Measurements from ENCODE around the gene MSRB3.

Gene MSRB3

DNA sequence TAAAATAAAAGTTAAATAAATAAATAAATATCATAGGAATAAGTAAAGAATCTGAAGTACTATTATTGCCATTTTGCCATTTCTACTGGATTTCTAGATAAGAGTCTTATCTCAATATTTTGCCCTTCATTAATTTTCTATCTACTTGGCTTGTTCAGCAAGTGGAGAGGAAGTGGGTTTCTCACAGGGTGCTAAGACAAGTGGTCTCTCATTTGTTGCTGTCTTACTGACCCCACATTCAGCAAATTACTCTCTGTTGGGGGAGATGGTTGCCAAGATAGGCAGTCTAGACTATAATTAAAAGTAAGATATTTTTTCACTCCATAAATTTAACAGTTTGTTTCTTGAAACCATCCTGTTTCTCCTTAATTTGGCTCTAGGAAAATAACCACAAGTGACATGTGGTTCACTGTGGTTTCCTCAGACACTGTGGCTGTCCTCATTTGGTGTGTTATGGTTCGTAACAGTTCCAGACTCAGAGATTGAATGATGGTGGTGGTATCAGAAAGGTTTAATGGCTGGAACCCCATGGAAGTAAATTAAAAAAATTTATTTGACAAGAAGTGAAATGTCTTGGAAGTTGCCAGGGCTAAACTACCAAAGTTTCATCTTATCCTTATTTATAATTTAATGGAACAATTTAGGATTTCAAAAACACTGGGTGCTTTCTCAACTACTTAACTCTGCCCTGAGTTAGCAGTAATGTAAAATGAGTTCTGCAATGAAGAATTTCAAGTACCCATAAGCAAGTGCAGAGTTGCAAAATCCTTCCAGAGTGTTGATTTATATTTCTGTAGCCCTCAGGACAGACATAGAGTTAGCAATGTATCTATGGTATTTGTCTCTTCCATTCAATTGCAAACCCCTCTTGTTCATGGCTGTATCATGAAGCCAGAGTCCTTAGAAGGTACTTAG lies 214.8 kb downstream of the MSRB3 start:
- H3K9ac ChIP-seq, result no peak overlapping the region
- H3K4me2 ChIP-seq, result no peak overlapping the region
- no peak overlapping the region for H2AFZ ChIP-seq (ENCODE audit: low read depth)
- TF ChIP-seq, protein P1, sequence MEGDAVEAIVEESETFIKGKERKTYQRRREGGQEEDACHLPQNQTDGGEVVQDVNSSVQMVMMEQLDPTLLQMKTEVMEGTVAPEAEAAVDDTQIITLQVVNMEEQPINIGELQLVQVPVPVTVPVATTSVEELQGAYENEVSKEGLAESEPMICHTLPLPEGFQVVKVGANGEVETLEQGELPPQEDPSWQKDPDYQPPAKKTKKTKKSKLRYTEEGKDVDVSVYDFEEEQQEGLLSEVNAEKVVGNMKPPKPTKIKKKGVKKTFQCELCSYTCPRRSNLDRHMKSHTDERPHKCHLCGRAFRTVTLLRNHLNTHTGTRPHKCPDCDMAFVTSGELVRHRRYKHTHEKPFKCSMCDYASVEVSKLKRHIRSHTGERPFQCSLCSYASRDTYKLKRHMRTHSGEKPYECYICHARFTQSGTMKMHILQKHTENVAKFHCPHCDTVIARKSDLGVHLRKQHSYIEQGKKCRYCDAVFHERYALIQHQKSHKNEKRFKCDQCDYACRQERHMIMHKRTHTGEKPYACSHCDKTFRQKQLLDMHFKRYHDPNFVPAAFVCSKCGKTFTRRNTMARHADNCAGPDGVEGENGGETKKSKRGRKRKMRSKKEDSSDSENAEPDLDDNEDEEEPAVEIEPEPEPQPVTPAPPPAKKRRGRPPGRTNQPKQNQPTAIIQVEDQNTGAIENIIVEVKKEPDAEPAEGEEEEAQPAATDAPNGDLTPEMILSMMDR (conservative IDR thresholded peaks at IDR 0.05; ENCODE audit: low read depth, low read length), result no peak
- no peaks in the 10 kb centered on the region for H3K27me3 ChIP-seq (ENCODE audit: insufficient read depth, low read depth)
- H3K4me3 ChIP-seq (IDR thresholded peaks at IDR 0.05; ENCODE audit: insufficient read depth, low read depth, low read length), result no peak overlapping the region
- no peak overlapping the region for H3K27ac ChIP-seq
- H3K36me3 ChIP-seq (ENCODE audit: insufficient read depth), result no peaks in the 10 kb centered on the region
- no peaks in the 10 kb centered on the region for H4K20me1 ChIP-seq (ENCODE audit: insufficient read depth)
- peaks cover 8% of the 10 kb centered on the region for H3K4me1 ChIP-seq (ENCODE audit: low read depth, poor library complexity, severe bottlenecking)
- H3K79me2 ChIP-seq (ENCODE audit: insufficient read depth, low read depth), result no peaks in the 10 kb centered on the region

DNA sequence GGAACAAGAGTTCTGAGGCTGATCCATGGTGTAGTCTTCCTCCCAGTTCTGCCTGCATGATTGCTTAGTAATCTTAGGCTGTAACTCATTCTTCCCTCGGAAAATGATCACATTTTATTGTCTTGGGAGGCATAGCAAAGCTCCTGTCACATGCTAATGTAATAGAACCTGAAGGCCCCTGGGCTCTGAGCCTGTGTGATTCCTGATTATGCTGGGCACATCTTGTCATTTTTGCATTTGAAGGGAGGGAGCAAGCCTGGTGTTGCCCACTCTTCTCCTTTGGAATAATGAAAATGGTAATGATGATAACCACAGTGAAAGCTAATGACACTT lies 215.4 kb downstream of the MSRB3 start:
- H3K79me2 ChIP-seq (ENCODE audit: insufficient read depth, low read depth), result no peaks in the 10 kb centered on the region
- no peaks in the 10 kb centered on the region for H3K36me3 ChIP-seq (ENCODE audit: insufficient read depth)
- H3K9ac ChIP-seq, result no peak overlapping the region
- no peak overlapping the region for H2AFZ ChIP-seq (ENCODE audit: low read depth)
- no peaks in the 10 kb centered on the region for H4K20me1 ChIP-seq (ENCODE audit: insufficient read depth)
- no peak overlapping the region for H3K27ac ChIP-seq
- no peaks in the 10 kb centered on the region for H3K27me3 ChIP-seq (ENCODE audit: insufficient read depth, low read depth)
- H3K4me3 ChIP-seq (IDR thresholded peaks at IDR 0.05; ENCODE audit: insufficient read depth, low read depth, low read length), result no peak overlapping the region
- H3K4me1 ChIP-seq (ENCODE audit: low read depth, poor library complexity, severe bottlenecking), result peaks cover 8% of the 10 kb centered on the region
- TF ChIP-seq, protein P1 (conservative IDR thresholded peaks at IDR 0.05; ENCODE audit: low read depth, low read length), result no peak
- H3K4me2 ChIP-seq, result no peak overlapping the region

DNA sequence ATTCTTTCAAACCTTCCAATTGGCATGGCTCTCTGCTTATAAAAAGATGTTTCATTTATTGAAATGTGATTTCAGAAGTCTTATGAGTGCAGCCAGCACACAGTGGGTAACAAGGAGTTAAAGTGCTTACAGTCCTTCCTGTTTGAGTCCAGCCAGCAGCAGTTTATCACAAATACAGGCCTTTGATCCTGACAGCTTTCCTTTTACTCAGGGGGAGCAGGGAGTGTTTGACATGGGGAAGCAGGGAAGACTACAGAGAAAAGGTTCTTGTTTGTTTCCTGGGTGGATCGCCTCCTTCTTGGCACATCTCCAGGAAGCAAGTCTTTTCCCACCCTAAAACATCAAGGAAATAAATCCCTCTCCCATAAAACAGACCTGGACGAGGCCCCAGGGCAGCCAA lies 216.1 kb downstream of the MSRB3 start:
- H3K4me1 ChIP-seq (ENCODE audit: low read depth, poor library complexity, severe bottlenecking), result peaks cover 8% of the 10 kb centered on the region
- no peak overlapping the region for H3K4me3 ChIP-seq (IDR thresholded peaks at IDR 0.05; ENCODE audit: insufficient read depth, low read depth, low read length)
- H3K9ac ChIP-seq, result no peak overlapping the region
- H3K27ac ChIP-seq, result no peak overlapping the region
- H3K27me3 ChIP-seq (ENCODE audit: insufficient read depth, low read depth), result no peaks in the 10 kb centered on the region
- no peak overlapping the region for H3K4me2 ChIP-seq
- H2AFZ ChIP-seq (ENCODE audit: low read depth), result no peak overlapping the region
- H4K20me1 ChIP-seq (ENCODE audit: insufficient read depth), result no peaks in the 10 kb centered on the region
- no peaks in the 10 kb centered on the region for H3K79me2 ChIP-seq (ENCODE audit: insufficient read depth, low read depth)
- H3K36me3 ChIP-seq (ENCODE audit: insufficient read depth), result no peaks in the 10 kb centered on the region
- TF ChIP-seq, protein P1 (conservative IDR thresholded peaks at IDR 0.05; ENCODE audit: low read depth, low read length), result no peak

DNA sequence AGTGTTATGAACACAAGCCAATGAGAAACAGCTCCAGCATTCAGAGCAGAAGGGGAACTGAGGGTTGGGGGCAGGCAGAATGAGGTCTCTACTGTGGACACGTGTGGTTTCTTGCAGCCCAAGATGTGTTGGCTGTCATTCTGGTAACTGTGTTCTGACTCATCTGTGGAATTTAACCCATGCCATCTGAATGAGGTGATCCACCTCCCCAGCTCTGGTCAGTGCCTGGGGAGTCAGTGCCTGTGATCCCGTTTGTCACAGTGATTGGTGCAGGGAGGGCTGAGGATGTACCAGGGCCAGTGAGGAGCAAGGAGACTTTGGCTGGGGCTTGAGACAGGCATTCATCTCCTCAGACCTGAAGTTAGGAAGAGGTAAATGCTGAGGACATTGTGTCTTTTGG lies 216.8 kb downstream of the MSRB3 start:
- no peaks in the 10 kb centered on the region for H4K20me1 ChIP-seq (ENCODE audit: insufficient read depth)
- no peak overlapping the region for H3K4me2 ChIP-seq
- H3K4me3 ChIP-seq (IDR thresholded peaks at IDR 0.05; ENCODE audit: insufficient read depth, low read depth, low read length), result no peak overlapping the region
- no peak overlapping the region for H3K9ac ChIP-seq
- no peak overlapping the region for H2AFZ ChIP-seq (ENCODE audit: low read depth)
- TF ChIP-seq, protein P1 (conservative IDR thresholded peaks at IDR 0.05; ENCODE audit: low read depth, low read length), result no peak
- H3K4me1 ChIP-seq (ENCODE audit: low read depth, poor library complexity, severe bottlenecking), result peaks cover 8% of the 10 kb centered on the region
- no peaks in the 10 kb centered on the region for H3K36me3 ChIP-seq (ENCODE audit: insufficient read depth)
- no peaks in the 10 kb centered on the region for H3K27me3 ChIP-seq (ENCODE audit: insufficient read depth, low read depth)
- no peaks in the 10 kb centered on the region for H3K79me2 ChIP-seq (ENCODE audit: insufficient read depth, low read depth)
- no peak overlapping the region for H3K27ac ChIP-seq
